ENCODE results near the gene ASB3.
"Not testable (repeated sequence)": the region's sequence is repeated elsewhere in the genome, so short reads cannot be mapped to it uniquely, and the experiment has no call there.

ASB3 gene

GRCh38 chr2:53770264-53770663 lies 16.5 kb downstream of the ASB3 start:
- Mint-ChIP-seq H3K36me3 (ENCODE audit: low read depth) (peaks cover 22% of the 10 kb centered on the region), H3K9me3 (no peaks in the 10 kb centered on the region), H3K4me3 (no peak overlapping the region), H3K4me1 (ENCODE audit: low read depth) (peaks cover 35% of the 10 kb centered on the region), H3K27ac (no peak overlapping the region), H3K27me3 (ENCODE audit: low read depth) (no peaks in the 10 kb centered on the region)
- no peak for DNase-seq (ENCODE audit: low spot score)

GRCh38 chr2:53769318-53769945 lies 17.3 kb downstream of the ASB3 start:
- Mint-ChIP-seq H3K36me3 (ENCODE audit: low read depth) (peaks cover 24% of the 10 kb centered on the region), H3K4me1 (ENCODE audit: low read depth) (peaks cover 35% of the 10 kb centered on the region), H3K4me3 (peak overlapping the region; percentile 95), H3K27me3 (ENCODE audit: low read depth) (no peaks in the 10 kb centered on the region), H3K27ac (no peak overlapping the region), H3K9me3 (no peaks in the 10 kb centered on the region)
- no peak for DNase-seq (ENCODE audit: low spot score)

- peaks cover 26% of the 10 kb centered on the region for H3K36me3 Mint-ChIP-seq (ENCODE audit: low read depth)
These were observed 18.6 kb downstream of the ASB3 start for GRCh38 chr2:53768242-53768542.

GRCh38 chr2:53767405-53768241 lies 19.1 kb downstream of the ASB3 start, which contains the start of gene CHAC2:
CHAC2 (plus strand) TSS chr2:53767804; CDS start chr2:53767887, 83 bp downstream.
- Mint-ChIP-seq H3K36me3 (ENCODE audit: low read depth) (peaks cover 29% of the 10 kb centered on the region), H3K4me1 (ENCODE audit: low read depth) (peaks cover 30% of the 10 kb centered on the region), H3K27me3 (ENCODE audit: low read depth) (no peaks in the 10 kb centered on the region), H3K9me3 (no peaks in the 10 kb centered on the region), H3K4me3 (peak within 1 kb of the TSS; percentile 95), H3K27ac (peak within 1 kb of the TSS; percentile 95)
- DNase-seq (ENCODE audit: low spot score) = peak; percentile 87

More at GRCh38 chr2:53768242-53768542, 18.6 kb downstream of the ASB3 start:
- H3K4me3 Mint-ChIP-seq = peak overlapping the region; percentile 95
- H3K9me3 Mint-ChIP-seq = no peaks in the 10 kb centered on the region
- H3K27ac Mint-ChIP-seq = peak overlapping the region; percentile 95
- H3K27me3 Mint-ChIP-seq (ENCODE audit: low read depth) = no peaks in the 10 kb centered on the region
- no peak for DNase-seq (ENCODE audit: low spot score)
- H3K4me1 Mint-ChIP-seq (ENCODE audit: low read depth) = peaks cover 31% of the 10 kb centered on the region

- H3K9me3 Mint-ChIP-seq = no peaks in the 10 kb centered on the region
- no peak for DNase-seq (ENCODE audit: low spot score)
- peaks cover 24% of the 10 kb centered on the region for H3K4me1 Mint-ChIP-seq (ENCODE audit: low read depth)
- peaks cover 24% of the 10 kb centered on the region for H3K36me3 Mint-ChIP-seq (ENCODE audit: low read depth)
- H3K27me3 Mint-ChIP-seq (ENCODE audit: low read depth) = no peaks in the 10 kb centered on the region
- H3K4me3 Mint-ChIP-seq = no peak overlapping the region
- no peak overlapping the region for H3K27ac Mint-ChIP-seq
These were observed 21.0 kb downstream of the ASB3 start for GRCh38 chr2:53765767-53766166.

GRCh38 chr2:53757206-53757605 lies 29.5 kb downstream of the ASB3 start:
- H3K27me3 Mint-ChIP-seq (ENCODE audit: low read depth); H3K27ac Mint-ChIP-seq; H3K9me3 Mint-ChIP-seq; H3K4me3 Mint-ChIP-seq; DNase-seq (ENCODE audit: low spot score): not testable (repeated sequence)
- Mint-ChIP-seq H3K36me3 (ENCODE audit: low read depth) (peaks cover 17% of the 10 kb centered on the region), H3K4me1 (ENCODE audit: low read depth) (peaks cover 10% of the 10 kb centered on the region)

- Mint-ChIP-seq H3K9me3 (no peaks in the 10 kb centered on the region), H3K36me3 (ENCODE audit: low read depth) (peaks cover 14% of the 10 kb centered on the region), H3K4me1 (ENCODE audit: low read depth) (peaks cover 13% of the 10 kb centered on the region), H3K27ac (no peak overlapping the region), H3K4me3 (no peak overlapping the region), H3K27me3 (ENCODE audit: low read depth) (no peaks in the 10 kb centered on the region)
- no peak for DNase-seq (ENCODE audit: low spot score)
These were observed 30.1 kb downstream of the ASB3 start for GRCh38 chr2:53756644-53757043.

GRCh38 chr2:53755121-53755520 lies 31.6 kb downstream of the ASB3 start:
- DNase-seq (ENCODE audit: low spot score) = no peak
- peaks cover 16% of the 10 kb centered on the region for H3K36me3 Mint-ChIP-seq (ENCODE audit: low read depth)
- no peaks in the 10 kb centered on the region for H3K9me3 Mint-ChIP-seq
- no peak overlapping the region for H3K27ac Mint-ChIP-seq
- peaks cover 20% of the 10 kb centered on the region for H3K4me1 Mint-ChIP-seq (ENCODE audit: low read depth)
- no peak overlapping the region for H3K4me3 Mint-ChIP-seq
- H3K27me3 Mint-ChIP-seq (ENCODE audit: low read depth) = no peaks in the 10 kb centered on the region

- Mint-ChIP-seq H3K27me3 (ENCODE audit: low read depth) (no peaks in the 10 kb centered on the region), H3K36me3 (ENCODE audit: low read depth) (peaks cover 26% of the 10 kb centered on the region), H3K4me3 (no peak overlapping the region), H3K27ac (peak overlapping the region; percentile 24), H3K4me1 (ENCODE audit: low read depth) (peaks cover 20% of the 10 kb centered on the region), H3K9me3 (no peaks in the 10 kb centered on the region)
- DNase-seq (ENCODE audit: low spot score) = no peak
These were observed 33.7 kb downstream of the ASB3 start for GRCh38 chr2:53753041-53753440.

GRCh38 chr2:53752385-53752784 lies 34.4 kb downstream of the ASB3 start:
- peaks cover 27% of the 10 kb centered on the region for H3K36me3 Mint-ChIP-seq (ENCODE audit: low read depth)
- no peaks in the 10 kb centered on the region for H3K27me3 Mint-ChIP-seq (ENCODE audit: low read depth)
- peaks cover 20% of the 10 kb centered on the region for H3K4me1 Mint-ChIP-seq (ENCODE audit: low read depth)
- no peaks in the 10 kb centered on the region for H3K9me3 Mint-ChIP-seq
- H3K27ac Mint-ChIP-seq = no peak overlapping the region
- no peak for DNase-seq (ENCODE audit: low spot score)
- no peak overlapping the region for H3K4me3 Mint-ChIP-seq

GRCh38 chr2:53751728-53752127 lies 35.0 kb downstream of the ASB3 start:
- no peak for DNase-seq (ENCODE audit: low spot score)
- Mint-ChIP-seq H3K27me3 (ENCODE audit: low read depth) (no peaks in the 10 kb centered on the region), H3K9me3 (no peaks in the 10 kb centered on the region), H3K27ac (peak overlapping the region; percentile 46), H3K4me1 (ENCODE audit: low read depth) (peaks cover 20% of the 10 kb centered on the region), H3K4me3 (no peak overlapping the region), H3K36me3 (ENCODE audit: low read depth) (peaks cover 24% of the 10 kb centered on the region)

- Mint-ChIP-seq H3K9me3 (no peaks in the 10 kb centered on the region), H3K27ac (no peak overlapping the region), H3K27me3 (ENCODE audit: low read depth) (no peaks in the 10 kb centered on the region), H3K4me3 (no peak overlapping the region), H3K36me3 (ENCODE audit: low read depth) (peaks cover 25% of the 10 kb centered on the region), H3K4me1 (ENCODE audit: low read depth) (peaks cover 21% of the 10 kb centered on the region)
- DNase-seq (ENCODE audit: low spot score) = no peak
These were observed 36.5 kb downstream of the ASB3 start for GRCh38 chr2:53750041-53750768.

GRCh38 chr2:53744395-53745065 lies 42.2 kb downstream of the ASB3 start:
- peaks cover 8% of the 10 kb centered on the region for H3K4me1 Mint-ChIP-seq (ENCODE audit: low read depth)
- H3K4me3 Mint-ChIP-seq = no peak overlapping the region
- no peak overlapping the region for H3K27ac Mint-ChIP-seq
- H3K27me3 Mint-ChIP-seq (ENCODE audit: low read depth) = no peaks in the 10 kb centered on the region
- DNase-seq (ENCODE audit: low spot score) = no peak
- peaks cover 26% of the 10 kb centered on the region for H3K36me3 Mint-ChIP-seq (ENCODE audit: low read depth)
- H3K9me3 Mint-ChIP-seq = no peaks in the 10 kb centered on the region

- no peak overlapping the region for H3K27ac Mint-ChIP-seq
- H3K4me1 Mint-ChIP-seq (ENCODE audit: low read depth) = peaks cover 7% of the 10 kb centered on the region
- H3K27me3 Mint-ChIP-seq (ENCODE audit: low read depth) = no peaks in the 10 kb centered on the region
- no peaks in the 10 kb centered on the region for H3K9me3 Mint-ChIP-seq
- peaks cover 15% of the 10 kb centered on the region for H3K36me3 Mint-ChIP-seq (ENCODE audit: low read depth)
- no peak overlapping the region for H3K4me3 Mint-ChIP-seq
- no peak for DNase-seq (ENCODE audit: low spot score)
These were observed 46.6 kb downstream of the ASB3 start for GRCh38 chr2:53740170-53740569.

Data from T-helper 2 cell treated with Interferon-gamma antibody and Interleukin-4, amounts not matched to agents 5 μg/mL and 100 μg/mL, for 36 hours (primary cell).